Breast epithelium (tissue), 4 donors: ENCODE data around the gene HPN. TPM values are rescaled to one million over a fixed set of nuclear protein-coding genes. Genes with fewer than 3 reads are reported as not detected.
A peak's percentile ranks its signal among the peaks of the same experiment; 100 is the strongest.
"Not testable (repeated sequence)": the region's sequence is repeated elsewhere in the genome, so short reads cannot be mapped to it uniquely, and the experiment has no call there.

ENCODE experiments used
- DNase-seq, 2 donors: peaks; one replicate each; pipeline ENCODE4 v3.0.0-alpha.2; 2019; ENCODE audit warnings: low spot score in 2 of 2
- H3K27ac ChIP-seq, 2 donors: fragments of 200-600 bp; sonication (generic) in 1 of 2; one replicate each; pipeline ENCODE4 v1.5.1; 2016 to 2019; ENCODE audit warnings: mild to moderate bottlenecking in 1 of 2
- H3K27me3 ChIP-seq, 2 donors: fragments of 200-600 bp; sonication (generic) in 1 of 2; one replicate each; pipeline versions ENCODE4 v1.5.1 to v1.6.0; 2017 to 2019; ENCODE audit warnings: control low read depth in 1 of 2, mild to moderate bottlenecking in 1 of 2
- H3K36me3 ChIP-seq: fragments of 200-600 bp; one replicate; pipeline ENCODE4 v1.5.1; 2019
- H3K4me1 ChIP-seq, 2 donors: fragments of 200-600 bp; sonication (generic); one replicate each; pipeline ENCODE4 v1.5.1; 2016 to 2019; ENCODE audit warnings: control low read depth in 1 of 2
- H3K4me3 ChIP-seq, 3 donors: fragments of 200-600 bp; sonication (generic); 1 replicate in 2 of 3; 2 replicates in 1 of 3; pipeline ENCODE4 v1.5.1; 2016 to 2019; ENCODE audit warnings: mild to moderate bottlenecking in 3 of 3, moderate library complexity in 2 of 3
- H3K9me3 ChIP-seq, 2 donors: fragments of 200-600 bp; sonication (generic) in 1 of 2; one replicate each; pipeline ENCODE4 v1.5.1; 2016 to 2019; ENCODE audit warnings: control low read depth in 1 of 2
- CTCF ChIP-seq, 3 donors: fragments of 450-650 bp; IDR thresholded peaks; one replicate each; pipeline ENCODE4 v1.5.1; 2016 to 2017; ENCODE audit warnings: antibody characterized with exemption in 3 of 3, mild to moderate bottlenecking in 3 of 3, moderate library complexity in 3 of 3
- POLR2A ChIP-seq: fragments of 450-650 bp; IDR thresholded peaks from one replicate; pipeline ENCODE4 v1.6.1; 2016; ENCODE audit warnings: antibody characterized with exemption, mild to moderate bottlenecking, moderate library complexity
- POLR2AphosphoS5 ChIP-seq, 3 donors: sonication (generic); formaldehyde crosslinking; IDR thresholded peaks; one replicate each; pipeline ENCODE4 v1.6.1; 2017; ENCODE audit warnings: antibody characterized with exemption in 3 of 3
- intact Hi-C: fragments of 100-400 bp; cut with DNase I; formaldehyde crosslinking; loops from one replicate; pipeline ENCODE4 v1.15.1; 2023; ENCODE audit warnings: low total_unique reads
- total RNA-seq, 3 donors: library from RNA; depleted of rRNA; stranded (reverse); fragments of >200 nt; gene quantifications; one replicate each; pipeline ENCODE4 v1.1.0, GENCODE V29; 2016

The HPN gene
- total RNA-seq, 3 donors from 2014 or later: 1.8 to 18.0 (median 8.5) TPM

GRCh38 chr19:35011091-35011689, 30.3 kb upstream of the HPN start:
- Histone ChIP-seq H3K27ac (peak overlapping the region in 1 of 2 donors; percentile 34), H3K4me3 (no peak overlapping the region), H3K4me1 (peaks cover 0 to 6% of the 10 kb centered on the region in 2 donors), H3K36me3 (no peaks in the 10 kb centered on the region), H3K9me3 (no peaks in the 10 kb centered on the region), H3K27me3 (no peaks in the 10 kb centered on the region)
- intact Hi-C loops: loop anchor here (5.0 to 10.0 kb wide), 2 partner anchors 34 to 1836 kb away; no protein-coding TSS in a partner anchor
- no peak for DNase-seq
- TF ChIP-seq POLR2A: no peak

DNA sequence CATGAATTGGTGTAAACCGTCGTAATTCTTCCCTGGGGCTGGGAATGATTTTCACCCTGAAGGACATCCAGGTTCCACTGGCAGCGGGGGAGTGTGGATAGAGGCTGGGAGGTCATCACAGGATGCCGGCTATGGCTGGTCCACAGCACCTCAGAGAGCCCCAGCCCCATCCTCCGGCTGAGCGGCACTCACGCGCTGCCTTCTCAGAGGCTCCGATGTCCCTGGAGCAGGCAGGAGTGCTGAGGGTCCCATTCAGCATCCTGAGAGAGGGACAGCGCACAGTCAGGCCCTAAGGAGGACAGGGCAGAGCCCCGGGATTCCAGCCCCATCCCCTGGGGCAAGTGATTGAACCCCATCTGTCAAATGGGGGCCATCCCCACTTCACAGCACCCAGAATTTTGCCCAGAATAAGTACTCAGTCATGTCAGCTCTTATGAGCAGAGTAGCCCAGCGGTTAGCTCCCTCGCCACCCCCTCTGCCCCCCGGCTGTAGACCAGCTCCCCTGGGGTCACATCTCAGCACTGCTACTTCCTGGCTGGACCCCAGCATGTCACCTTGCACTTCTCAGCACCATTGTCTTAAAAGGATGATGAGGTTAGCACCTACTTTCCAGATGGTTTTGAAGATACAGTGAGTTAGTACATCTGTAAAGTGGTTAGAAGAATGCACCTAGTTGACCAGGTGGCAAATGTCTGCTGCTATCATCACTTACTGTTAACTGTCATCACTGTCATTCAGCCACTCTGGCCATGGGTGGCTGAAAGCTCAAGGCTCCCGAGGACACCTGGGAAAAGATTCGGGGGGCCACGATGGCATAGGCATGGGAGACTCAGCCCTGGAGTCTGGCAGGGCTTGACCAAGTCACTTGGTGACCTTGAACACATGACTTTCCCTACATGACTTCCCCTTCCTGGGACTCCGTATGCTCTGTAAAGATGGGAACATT, 29.5 kb upstream of the HPN start:
- peak overlapping the region in 1 of 2 donors; percentile 53 for H3K27ac ChIP-seq
- no peaks in the 10 kb centered on the region for H3K9me3 ChIP-seq
- no peak overlapping the region for H3K4me3 ChIP-seq
- no peaks in the 10 kb centered on the region for H3K36me3 ChIP-seq
- DNase-seq: no peak
- H3K27me3 ChIP-seq: no peaks in the 10 kb centered on the region
- TF ChIP-seq CTCF (IDR thresholded peaks at IDR 0.05): no peak
- TF ChIP-seq POLR2A: no peak
- no peak for TF ChIP-seq POLR2AphosphoS5 (IDR thresholded peaks at IDR 0.05)
- intact Hi-C loops: loop anchor here (5.0 to 10.0 kb wide), 2 partner anchors 35 to 1837 kb away; no protein-coding TSS in a partner anchor
- H3K4me1 ChIP-seq: peaks cover 0 to 6% of the 10 kb centered on the region in 2 donors

DNA sequence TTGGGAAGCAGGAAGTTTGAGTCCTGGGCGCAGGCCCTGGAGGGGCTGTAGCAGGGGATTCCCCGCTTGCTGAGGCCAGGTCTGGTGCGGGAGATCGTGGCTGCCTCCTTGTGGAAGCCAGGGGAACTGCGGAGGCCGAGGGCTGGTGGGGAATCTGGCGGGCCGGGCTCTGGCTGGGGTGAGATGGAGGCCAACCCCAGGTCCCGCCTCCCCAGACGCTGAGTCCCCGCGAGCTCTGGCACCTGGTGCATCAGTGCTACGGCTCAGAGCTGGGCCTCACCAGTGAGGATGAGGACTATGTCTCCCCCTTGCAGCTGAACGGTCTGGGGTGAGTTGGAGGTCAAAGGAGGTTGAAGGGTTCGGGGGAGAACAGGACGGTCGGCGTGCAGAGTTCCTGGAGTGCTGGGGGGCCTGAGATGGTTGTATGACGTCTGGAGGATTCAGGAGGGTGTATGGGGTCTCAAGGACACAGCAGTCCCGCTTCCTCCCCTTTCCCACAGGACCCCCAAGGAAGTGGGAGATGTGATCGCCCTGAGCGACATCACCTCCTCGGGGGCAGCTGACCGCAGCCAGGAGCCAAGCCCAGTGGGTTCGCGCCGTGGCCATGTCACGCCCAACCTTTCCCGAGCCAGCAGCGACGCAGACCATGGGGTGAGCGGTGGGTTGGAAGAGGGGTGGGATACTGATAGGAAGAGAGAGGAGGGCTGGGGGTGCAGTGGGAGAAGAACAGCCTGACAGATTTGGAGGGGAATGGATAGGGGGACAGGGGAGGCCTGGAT, 28.3 kb upstream of the HPN start:
- DNase-seq: peak in 1 of 2 donors; percentile 57
- Histone ChIP-seq H3K4me3 (no peak overlapping the region), H3K9me3 (no peaks in the 10 kb centered on the region), H3K36me3 (no peaks in the 10 kb centered on the region), H3K27ac (peak overlapping the region in 1 of 2 donors; percentile 53), H3K4me1 (peaks cover 0 to 6% of the 10 kb centered on the region in 2 donors), H3K27me3 (no peaks in the 10 kb centered on the region)
- TF ChIP-seq POLR2AphosphoS5 (IDR thresholded peaks at IDR 0.05): peak in 2 of 3 donors; percentile 31 to 56
- TF ChIP-seq CTCF (IDR thresholded peaks at IDR 0.05): peak; percentile 94 to 95 (median 94)
- no peak for TF ChIP-seq POLR2A
- intact Hi-C loops: loop anchor here (5.0 to 10.0 kb wide), 2 partner anchors 36 to 1838 kb away; no protein-coding TSS in a partner anchor

DNA sequence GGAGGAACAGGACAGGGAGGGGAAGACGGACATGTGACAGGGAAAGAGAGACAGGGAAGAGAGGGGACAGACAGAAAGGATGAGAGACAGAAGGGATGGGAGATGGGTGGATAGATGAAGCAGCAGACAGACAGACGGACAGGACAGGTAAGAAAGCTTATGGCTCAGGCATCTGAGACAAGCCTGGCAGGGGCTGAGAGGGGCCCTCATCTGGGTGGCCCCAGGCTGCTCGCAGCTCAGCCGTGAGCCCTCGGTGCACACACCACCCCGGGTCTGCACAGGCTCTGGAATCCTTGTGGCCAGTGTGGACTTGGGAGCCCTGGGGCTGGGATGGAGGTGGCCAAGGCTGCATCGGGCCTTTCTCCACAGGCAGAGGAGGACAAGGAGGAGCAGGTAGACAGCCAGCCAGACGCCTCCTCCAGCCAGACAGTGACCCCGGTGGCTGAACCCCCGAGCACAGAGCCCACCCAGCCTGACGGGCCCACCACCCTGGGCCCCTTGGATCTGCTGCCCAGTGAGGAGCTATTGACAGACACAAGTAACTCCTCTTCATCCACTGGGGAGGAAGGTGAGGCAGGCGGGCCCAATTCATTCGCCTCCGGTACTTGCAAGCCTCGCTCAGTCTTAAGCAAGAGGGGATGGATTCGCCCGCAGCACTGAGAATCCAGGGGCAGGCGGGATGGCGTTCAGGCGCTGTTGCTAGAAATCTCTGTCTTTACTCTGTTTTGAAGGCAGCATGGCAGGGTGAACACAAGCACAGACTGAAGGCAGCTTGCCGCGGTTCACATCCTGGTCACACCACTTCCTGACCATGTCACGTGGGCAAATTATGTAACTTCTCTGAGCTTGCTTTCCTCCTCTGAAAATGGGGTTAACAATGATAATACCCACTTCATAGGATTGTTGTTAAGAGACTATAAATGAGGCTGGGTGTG, 27.4 kb upstream of the HPN start:
- Histone ChIP-seq H3K27ac (peak overlapping the region in 1 of 2 donors; percentile 53), H3K27me3 (no peaks in the 10 kb centered on the region), H3K9me3 (no peaks in the 10 kb centered on the region), H3K4me1 (peaks cover 0 to 6% of the 10 kb centered on the region in 2 donors), H3K36me3 (no peaks in the 10 kb centered on the region), H3K4me3 (no peak overlapping the region)
- no peak for DNase-seq
- intact Hi-C loops: loop anchor here (5.0 to 10.0 kb wide), 2 partner anchors 37 to 1839 kb away; no protein-coding TSS in a partner anchor
- no peak for TF ChIP-seq POLR2A
- no peak for TF ChIP-seq CTCF (IDR thresholded peaks at IDR 0.05)
- no peak for TF ChIP-seq POLR2AphosphoS5 (IDR thresholded peaks at IDR 0.05)

DNA sequence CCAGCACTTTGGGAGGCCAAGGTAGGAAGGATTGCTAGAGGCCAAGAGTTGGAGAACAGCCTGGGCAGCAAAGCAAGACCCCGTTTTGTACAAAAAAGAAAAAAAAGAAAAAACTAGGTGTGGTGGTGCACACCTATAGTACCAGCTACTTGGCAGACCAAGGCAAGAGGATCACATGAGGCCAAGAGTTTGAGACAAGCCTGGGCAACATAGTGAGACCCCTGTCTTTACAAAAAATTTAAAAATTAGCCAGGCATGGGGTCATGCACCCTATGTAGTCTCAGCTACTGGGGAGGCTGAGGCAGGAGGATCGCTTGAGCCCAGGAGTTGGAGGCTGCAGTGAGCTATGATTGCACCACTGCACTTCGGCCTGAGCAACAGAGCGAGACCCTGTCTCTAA, 26.7 kb upstream of the HPN start:
- not testable (repeated sequence) for H3K4me1 ChIP-seq, DNase-seq, H3K9me3 ChIP-seq, H3K27me3 ChIP-seq, H3K4me3 ChIP-seq, H3K36me3 ChIP-seq, H3K27ac ChIP-seq
- intact Hi-C loops: loop anchor here (5.0 to 10.0 kb wide), 2 partner anchors 37 to 1840 kb away; no protein-coding TSS in a partner anchor
